Inferior parietal cortex (tissue), 1 donor: ENCODE results near the gene NPR3.

Experiments used
- DNase-seq: peaks from one replicate; pipeline ENCODE4 v3.0.0-alpha.2; 2016; ENCODE audit errors: extremely low spot score

NPR3 gene

DNA sequence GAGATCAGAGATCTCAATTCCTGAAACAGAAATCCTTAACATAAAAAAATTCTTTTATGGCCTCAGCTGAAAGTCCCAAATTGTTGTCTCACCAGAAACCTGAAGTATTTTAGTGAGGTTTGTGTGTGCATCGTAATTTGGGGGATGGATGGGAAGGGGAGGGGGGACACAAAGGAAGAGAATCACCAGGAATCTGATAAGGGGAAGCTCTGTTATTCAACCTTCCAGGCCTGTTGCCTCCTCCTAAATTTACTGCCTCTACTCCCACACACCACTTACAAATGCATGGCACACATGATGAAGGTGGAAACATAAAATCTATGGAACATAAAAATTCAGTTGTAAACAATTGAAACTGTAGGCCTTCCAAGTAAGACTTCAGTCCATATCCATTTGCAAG, 97.7 kb downstream of the NPR3 start:
- no peak for DNase-seq

DNA sequence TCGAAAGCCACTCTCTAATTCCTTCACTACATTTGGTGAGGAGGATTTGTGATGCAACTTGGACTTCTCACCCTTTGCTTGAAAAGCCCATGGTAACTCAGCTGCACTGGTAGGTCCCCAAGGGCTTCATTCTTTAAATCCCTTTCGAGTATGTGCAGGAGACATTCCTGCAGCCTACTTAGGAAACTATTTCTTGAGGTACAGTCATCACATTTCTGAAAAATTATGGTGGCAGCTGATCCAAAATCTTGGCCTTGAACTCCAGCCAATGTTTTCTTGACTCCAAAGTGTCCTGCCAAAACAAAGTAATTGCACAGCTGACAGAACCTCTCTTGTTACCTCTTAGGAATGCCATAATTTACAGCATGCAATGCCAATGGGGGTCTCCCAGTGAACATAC, 99.7 kb downstream of the NPR3 start:
- DNase-seq, result no peak

DNA sequence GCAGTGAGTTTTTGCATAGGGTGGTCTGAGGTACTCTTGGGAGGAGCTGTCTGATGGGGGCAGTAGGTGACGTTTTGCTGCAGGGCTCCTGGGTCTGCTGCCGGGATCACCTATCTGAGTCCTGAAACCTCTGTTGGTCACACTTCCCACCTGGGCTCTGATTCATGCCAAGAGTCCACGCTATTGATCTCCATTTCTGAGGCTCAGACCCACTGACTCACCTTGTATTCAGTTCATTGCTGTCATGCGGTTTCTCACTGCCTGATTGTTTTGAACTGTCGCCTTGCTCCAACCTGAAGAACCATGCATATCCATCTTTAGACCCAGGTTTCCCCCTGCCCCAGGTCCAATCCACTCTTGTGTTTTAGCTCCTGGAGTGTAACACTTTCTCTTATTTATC, 101.3 kb downstream of the NPR3 start:
- DNase-seq, result no peak

- no peak for DNase-seq
These were observed 103.0 kb downstream of the NPR3 start for GRCh38 chr5:32814141-32814540.

DNA sequence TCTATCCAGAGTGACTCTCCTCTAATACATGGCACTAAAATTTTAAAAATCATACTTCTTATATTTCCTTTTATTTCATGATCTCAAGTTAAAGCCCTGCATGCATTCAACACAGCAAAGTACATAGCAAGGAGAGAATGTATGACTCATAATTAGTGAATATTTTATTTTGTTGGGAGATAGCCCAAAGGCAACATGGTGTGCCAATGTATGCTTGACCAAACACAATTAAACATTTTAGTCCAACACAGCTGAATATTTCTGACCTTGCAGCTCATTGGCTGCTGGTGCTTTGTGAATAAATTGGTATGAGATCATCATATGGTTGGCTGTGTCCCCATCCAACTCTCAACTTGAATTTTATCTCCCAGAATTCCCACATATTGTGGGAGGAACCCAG, 103.5 kb downstream of the NPR3 start:
- no peak for DNase-seq

GRCh38 chr5:32827981-32828380, 116.9 kb downstream of the NPR3 start:
- no peak for DNase-seq

- DNase-seq, result no peak
These were observed 117.4 kb downstream of the NPR3 start for GRCh38 chr5:32828492-32828891.

GRCh38 chr5:32831624-32832023, 120.5 kb downstream of the NPR3 start:
- DNase-seq, result no peak

DNA sequence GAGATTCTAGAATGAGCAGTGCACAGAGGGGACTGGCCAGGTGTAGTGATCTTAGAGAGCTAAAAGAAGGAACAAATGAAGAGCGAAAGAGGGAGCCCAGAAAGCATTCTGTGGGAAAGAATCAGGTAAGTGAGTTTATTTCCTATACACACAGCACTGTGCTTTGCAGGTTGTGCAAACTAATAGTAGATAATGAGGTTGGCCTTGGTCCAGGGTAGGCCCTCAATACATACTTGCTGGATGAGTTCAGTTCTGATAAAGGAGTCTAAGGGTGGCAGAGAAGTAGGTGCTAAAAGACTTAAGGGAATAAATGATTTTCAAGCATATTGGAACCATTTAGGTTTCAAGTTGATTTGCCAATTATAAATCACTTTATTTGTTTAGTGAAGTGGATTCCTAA, 122.0 kb downstream of the NPR3 start:
- DNase-seq, result no peak

GRCh38 chr5:32833663-32834062, 122.5 kb downstream of the NPR3 start:
- no peak for DNase-seq

GRCh38 chr5:32834251-32834650, 123.1 kb downstream of the NPR3 start:
- DNase-seq, result no peak

- no peak for DNase-seq
These were observed 125.1 kb downstream of the NPR3 start for GRCh38 chr5:32836176-32836575.

GRCh38 chr5:32837211-32837610, 126.1 kb downstream of the NPR3 start:
- peak; percentile 21 for DNase-seq

DNA sequence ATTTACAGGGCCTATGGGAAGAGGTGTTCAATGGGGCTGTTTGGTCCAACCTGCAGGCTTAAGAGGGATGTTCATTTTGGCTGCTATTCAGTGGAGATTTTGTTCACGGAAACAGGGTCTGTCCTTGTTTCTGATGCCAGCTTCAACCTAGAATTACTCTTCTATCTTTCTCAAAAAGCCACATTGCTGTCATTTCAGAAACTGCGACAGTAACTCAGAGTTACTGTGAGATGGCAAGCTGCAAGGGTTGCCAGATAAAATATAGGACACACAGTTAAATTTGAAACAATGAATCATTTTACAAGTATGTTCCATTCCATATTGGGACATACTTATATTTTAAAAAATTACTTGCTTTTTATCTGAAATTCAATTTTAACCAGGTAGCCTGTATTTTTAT, 128.0 kb downstream of the NPR3 start:
- peak; percentile 22 for DNase-seq

DNA sequence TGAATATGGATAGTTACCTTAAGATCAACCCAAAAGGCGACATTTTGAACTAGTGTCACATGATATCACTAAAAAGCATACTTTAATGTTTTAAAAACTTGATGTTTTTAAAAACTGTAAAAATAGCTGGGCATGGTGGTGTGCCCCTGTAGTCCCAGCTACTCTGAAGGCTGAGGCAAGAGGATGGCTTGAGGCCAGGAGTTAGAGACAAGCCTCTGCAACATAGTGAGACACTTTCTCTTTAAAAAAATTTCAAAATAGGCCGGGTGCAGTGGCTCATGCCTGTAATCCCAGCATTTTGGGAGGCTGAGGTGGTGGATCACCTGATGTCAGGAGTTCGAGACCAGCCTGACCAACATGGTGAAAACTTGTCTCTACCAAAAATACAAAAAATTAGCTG, 129.5 kb downstream of the NPR3 start:
- DNase-seq, result no peak
